HuH-7 (cell line): ENCODE measurements around the gene SUCO.
"Not testable (repeated sequence)": the region's sequence is repeated elsewhere in the genome, so short reads cannot be mapped to it uniquely, and the experiment has no call there.

ENCODE experiments used
- DNase-seq: peaks from one replicate; pipeline ENCODE4 v3.0.0; 2011; ENCODE audit warnings: low spot score

The SUCO gene

DNA sequence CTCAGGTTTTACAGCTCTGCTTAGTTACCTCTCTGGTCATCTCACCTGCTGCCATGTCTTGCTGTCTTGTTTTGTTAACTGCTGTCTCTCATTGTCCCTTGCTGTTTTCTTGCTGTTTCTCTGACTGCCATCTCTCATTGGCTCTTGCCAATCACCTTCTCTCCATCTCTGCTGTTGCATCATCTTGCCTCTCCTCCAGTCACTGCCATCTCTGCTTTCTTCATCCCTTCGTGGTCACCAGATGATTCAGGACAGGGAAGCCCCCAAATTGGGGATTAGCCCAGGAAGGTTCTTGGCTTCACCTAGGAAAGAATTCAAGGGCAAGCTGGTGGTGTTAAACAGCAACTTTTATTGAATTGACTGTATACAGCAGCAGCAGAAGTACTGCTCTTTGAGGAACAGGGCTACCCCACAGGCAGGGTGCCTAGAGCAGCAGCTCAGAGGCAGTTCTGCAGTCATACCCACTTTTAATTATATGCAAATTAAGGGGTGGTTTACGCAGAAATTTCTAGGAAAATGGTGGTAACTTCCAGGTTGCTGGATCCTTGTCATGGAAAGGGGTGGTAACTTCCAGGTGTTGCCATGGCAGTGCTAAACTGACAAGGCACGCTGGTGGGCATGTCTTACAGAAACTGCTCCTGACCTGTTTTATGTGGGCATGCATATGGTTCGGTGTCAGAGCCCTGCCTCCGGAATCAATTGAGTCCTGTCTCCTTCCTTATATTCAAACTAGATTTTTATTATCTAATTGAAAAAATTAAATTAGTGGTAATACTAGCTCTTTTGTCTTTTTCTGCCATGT is 33.4 kb downstream of the SUCO start:
- no peak for DNase-seq

DNA sequence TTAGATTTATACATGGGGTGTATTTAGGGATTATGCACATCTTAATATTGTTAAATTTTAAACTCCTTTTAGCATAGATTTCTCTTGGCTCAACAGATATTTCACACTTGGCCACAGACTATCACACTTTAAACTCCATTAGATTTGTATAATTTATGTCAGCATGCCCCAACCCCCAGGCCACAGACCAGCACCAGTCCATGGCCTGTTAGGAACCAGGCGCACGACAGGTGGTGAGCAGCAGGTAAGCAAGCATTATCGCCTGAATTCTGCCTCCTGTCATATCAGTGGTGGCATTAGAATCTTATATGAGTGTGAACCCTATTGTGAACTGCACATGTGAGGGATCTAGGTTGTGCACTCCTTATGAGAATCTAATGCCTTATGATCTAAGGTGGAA is 34.8 kb downstream of the SUCO start:
- no peak for DNase-seq

DNA sequence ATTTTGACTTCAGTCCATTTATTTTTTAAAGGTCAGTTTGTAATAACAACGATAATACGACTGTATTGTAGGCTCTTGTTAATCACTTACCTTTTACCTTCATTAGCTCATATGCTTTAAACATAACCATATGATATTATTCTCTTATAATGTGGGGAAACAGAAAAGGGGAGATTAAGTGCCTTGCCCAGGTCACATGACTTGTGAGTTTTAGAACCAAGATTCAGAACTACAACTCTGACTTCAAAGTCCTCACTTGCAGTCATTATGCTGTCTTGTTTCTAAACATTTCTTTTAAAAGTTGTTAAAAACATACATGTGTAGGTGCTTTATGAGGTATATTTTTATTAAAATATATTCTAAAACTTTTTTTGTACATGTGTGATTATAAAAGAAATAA is 41.1 kb downstream of the SUCO start:
- no peak for DNase-seq

DNA sequence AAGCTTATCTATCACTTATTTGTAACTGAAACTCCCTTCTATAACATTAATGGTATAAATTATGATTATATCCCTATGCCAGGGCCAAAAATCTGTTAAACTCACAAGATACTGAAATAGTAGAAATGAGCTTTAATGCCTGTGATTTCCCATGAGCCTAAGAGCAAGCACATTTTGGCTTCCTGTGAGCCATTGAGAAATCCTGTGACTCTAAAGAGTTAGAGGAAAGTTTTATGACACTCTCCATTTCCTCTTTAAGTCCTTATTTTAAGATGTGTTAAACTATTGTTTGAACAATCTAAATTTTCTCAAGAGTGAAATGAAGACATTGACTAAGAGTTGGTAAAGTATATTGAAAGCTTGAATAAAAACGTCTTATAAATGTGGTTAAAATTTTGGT is 45.6 kb downstream of the SUCO start:
- DNase-seq = no peak

DNA sequence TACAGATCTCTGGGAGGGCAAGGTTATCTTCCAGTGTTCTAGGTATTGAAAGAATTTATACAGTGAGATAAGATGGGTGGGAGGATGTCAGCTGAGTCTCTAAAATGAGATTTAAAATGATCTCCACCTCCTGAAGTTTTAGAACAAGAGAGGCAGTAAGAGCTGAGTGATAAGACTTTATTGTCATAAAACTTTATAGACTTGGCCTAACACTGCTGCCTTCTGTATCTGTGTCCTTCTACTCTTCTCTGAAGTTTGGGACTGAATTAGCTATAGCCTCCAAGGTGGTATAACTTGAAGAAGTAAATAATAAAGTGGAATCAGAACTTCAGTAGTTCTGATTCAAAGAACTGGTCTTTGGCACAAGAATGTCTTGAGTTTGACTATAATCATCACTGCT is 48.3 kb downstream of the SUCO start:
- no peak for DNase-seq

DNA sequence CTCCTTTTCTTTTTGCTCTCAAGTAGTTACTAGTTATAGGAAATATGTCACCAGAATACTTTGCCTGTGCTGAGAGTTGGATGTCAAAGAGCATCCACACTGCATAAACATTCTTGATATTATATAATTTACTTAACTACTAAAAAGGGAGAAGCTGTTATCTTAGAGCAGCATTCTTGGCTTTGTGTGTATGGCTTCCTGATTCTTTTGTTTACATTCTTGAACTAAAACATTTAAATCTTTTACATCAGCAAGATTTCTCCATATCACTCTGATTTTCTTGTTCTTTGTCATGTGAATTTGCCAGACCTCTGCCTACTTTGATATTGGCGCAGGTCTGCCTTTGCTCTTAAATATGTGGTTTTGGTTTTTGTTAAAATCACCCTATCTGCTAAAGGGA is 48.8 kb downstream of the SUCO start:
- no peak for DNase-seq

DNA sequence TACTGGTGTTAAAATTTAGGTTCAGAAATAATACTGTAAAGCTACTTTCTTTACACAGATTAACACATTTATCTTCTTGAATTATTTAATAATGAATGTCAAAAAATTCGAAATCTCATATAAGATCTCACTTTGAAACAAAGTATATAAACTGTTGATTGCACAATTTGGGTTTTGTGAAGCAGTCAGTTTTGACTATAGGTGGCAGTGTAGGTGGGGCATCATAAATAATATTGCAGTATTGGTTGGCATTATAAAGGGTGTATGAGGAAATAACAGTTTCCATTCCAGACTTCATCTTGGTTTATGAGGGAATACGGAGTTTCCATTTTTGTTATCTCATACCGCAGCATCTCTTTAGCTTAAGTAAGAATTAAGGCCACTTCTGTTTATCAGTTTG is 49.9 kb downstream of the SUCO start:
- no peak for DNase-seq

DNA sequence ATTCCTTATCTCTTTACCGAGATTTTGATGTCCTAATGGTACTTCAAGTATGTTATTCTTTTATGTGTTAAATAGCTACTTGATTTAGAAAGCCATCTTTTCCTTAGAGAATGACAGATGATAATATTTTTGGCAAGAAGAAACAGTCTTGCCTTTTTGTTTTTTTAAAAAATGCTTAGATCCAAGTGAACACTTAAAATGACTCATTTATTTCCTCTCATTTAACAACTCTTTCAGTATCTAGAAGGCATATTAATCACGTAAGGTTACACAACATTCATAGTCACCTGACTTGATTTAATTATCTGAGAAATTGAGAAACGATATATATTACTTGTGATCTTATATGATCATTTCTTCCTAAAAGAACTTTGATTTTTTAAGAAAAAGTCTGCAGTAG is 52.4 kb downstream of the SUCO start:
- DNase-seq = no peak

DNA sequence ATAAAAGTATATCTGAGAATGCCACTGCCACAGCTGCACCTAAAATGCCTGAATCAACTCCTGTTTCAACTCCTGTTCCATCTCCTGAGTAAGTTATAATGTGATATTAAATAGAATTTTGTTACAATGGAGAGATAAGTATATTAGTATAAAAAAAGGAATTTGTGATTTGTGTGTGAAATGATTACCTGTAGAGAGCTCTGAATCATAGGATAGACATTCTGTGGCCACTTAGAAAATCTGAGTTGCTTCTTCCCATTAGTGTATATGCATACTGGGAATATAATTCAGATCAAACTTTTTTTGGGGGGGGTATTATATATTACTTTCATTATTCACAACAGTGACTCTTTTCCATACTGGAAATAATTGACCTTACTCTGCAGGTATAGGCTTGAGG is 52.9 kb downstream of the SUCO start:
- no peak for DNase-seq

DNA sequence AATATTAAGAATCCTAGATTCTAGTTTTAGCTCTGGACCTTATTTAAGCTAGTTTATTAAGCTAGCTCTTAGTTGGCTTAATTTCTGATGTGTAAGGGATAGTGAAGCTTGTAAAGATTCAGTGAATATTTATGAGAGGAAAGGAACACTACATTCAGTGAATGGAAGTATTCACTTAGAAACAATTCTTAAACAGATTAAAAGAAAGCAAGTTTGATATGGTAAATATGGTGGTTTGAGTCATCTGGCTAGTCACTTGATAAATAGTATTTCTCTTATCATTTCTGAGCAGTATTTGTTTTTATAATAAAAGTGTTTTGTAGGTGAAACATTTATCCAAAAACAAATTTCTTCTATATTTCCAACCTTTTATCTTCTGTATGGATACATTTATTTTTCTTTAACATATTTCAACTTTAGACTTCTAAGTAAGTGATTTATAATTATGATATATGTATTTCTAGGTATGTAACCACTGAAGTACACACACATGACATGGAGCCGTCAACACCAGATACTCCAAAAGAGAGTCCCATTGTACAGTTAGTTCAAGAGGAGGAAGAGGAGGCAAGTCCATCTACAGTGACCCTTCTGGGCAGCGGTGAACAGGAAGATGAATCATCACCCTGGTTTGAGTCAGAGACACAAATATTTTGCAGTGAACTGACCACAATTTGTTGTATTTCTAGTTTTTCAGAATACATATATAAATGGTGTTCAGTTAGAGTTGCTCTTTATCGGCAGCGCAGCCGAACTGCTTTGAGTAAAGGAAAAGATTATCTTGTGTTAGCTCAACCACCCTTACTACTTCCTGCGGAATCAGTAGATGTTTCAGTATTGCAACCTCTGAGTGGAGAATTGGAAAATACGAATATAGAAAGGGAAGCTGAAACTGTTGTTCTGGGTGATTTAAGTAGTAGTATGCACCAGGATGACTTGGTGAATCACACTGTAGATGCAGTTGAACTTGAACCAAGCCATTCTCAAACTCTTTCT is 55.6 kb downstream of the SUCO start:
- no peak for DNase-seq

DNA sequence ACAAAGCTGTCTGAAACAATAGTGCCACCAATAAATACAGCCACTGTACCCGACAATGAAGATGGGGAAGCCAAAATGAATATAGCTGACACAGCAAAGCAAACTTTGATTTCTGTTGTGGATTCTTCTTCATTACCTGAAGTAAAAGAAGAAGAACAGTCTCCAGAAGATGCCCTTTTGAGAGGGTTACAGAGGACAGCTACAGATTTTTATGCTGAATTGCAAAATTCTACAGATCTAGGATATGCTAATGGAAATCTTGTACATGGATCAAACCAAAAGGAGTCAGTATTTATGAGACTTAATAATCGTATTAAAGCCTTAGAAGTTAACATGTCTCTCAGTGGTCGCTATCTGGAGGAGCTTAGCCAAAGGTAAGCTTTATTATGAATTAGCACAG is 56.6 kb downstream of the SUCO start:
- no peak for DNase-seq

DNA sequence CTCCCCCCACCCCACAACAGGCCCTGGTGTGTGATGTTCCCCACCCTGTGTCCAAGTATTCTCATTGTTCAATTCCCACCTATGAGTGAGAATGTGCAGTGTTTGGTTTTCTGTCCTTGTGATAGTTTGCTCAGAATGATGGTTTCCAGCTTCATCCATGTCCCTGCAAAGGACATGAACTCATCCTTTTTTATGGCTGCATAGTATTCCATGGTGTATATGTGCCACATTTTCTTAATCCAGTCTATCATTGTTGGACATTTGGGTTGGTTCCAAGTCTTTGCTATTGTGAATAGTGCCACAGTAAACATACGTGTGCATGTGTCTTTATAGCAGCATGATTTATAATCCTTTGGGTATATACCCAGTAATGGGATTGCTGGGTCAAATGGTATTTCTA is 58.5 kb downstream of the SUCO start:
- not testable (repeated sequence) for DNase-seq

DNA sequence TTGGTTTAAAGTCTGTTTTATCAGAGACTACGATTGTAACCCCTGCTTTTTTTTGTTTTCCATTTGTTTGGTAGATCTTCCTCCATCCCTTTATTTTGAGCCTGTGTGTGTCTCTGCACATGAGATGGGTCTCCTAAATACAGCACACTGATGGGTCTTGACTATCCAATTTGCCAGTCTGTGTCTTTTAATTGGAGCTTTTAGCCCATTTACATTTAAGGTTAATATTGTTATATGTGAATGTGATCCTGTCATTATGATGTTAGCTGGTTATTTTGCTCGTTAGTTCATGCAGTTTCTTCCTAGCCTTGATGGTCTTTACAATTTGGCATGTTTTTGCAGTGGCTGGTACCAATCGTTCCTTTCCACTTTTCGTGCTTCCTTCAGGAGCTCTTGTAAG is 62.1 kb downstream of the SUCO start:
- DNase-seq = not testable (repeated sequence)

DNA sequence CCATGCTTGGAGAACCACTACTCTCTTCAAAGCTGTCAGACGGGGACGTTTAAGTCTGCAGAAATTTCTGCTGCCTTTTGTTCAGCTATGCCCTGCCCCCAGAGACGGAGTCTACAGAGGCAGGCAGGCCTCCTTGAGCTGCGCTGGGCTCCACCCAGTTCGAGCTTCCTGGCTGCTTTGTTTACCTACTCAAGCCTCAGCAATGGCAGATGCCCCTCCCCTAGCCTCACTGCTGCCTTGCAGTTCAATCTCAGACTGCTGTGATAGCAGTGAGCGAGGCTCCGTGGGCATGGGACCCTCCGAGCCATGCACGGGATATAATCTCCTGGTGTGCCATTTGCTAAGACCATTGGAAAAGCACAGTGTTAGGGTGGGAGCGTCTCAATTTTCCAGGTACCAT is 63.8 kb downstream of the SUCO start:
- not testable (repeated sequence) for DNase-seq

DNA sequence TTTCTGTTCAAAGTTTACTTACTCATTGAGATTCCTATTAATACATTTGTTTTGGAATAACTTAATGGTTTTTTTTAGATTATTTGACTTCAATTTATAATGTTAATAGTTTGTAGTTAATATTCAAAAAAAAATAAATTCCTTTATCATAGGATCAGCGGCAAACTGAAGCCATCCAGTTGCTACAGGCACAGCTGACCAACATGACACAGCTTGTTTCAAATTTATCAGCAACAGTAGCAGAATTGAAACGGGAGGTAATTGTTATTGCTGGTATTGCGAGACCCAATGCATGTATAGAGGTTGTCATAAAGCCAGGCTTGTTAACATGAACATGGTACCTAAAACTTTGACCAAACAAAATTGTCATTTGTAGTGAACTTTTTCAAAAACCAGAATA is 67.0 kb downstream of the SUCO start:
- DNase-seq = no peak

DNA sequence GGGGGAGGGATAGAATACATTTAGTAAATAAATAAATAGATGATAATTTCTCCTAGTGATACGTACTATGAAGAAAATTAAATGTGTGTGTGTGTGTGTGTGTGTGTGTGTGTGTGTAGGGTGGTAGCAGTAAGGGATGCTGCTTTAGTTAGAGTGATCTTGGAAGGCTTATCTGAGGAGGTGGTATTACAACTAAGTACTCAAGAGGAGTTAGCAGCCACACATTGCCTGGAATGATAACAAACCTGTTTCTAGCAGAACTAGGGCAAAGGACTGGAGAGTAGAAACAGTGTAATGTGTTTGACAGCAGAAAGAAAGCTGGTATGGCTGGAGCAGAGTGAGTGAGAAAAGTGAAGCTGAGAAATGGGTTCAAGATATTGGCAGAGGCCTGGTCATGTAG is 67.7 kb downstream of the SUCO start:
- no peak for DNase-seq

DNA sequence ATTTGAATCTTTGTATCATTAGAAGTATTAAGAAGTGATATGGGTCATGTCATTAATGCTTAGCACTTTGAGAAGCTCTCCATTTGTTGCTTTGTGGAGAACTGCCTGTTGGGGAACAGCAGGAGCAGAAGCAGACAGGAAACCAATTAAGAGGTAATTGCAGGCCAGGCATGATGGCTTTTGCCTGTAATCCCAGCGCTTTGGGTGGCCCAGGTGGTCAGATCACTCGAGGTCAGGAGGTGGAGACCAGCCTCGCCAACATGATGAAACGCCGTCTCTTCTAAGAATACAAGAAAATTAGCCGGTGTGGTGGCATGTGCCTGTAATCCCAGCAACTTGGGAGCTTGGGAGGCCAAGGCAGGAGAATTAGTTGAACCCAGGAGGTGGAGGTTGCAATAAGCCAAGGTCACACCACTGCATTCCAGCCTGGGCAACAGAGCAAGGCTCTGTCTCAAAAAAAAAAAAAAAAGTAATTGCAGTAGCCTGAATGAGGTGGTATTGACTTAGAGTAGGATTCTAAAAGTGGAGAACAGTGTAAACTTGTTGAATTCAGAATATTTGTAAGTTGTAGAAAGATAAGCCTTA is 68.2 kb downstream of the SUCO start:
- DNase-seq = no peak

DNA sequence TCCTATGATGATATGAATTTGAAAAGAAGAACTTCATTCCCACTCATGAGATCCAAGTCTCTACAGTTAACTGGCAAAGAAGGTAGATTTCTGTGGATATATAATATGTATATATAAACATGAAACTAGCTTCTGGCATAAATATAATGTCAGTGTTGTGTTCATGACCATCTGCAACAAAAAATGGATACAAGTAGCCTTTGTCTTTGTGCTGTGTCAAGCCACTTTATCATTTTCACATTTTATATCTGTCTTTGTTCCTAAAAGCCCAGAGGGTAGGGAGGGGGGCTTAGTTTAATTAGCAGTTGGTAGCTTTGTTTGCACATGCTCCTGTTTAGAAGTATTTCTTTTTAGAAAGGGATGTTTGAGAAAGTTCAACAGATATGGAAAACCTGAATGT is 69.8 kb downstream of the SUCO start:
- no peak for DNase-seq

DNA sequence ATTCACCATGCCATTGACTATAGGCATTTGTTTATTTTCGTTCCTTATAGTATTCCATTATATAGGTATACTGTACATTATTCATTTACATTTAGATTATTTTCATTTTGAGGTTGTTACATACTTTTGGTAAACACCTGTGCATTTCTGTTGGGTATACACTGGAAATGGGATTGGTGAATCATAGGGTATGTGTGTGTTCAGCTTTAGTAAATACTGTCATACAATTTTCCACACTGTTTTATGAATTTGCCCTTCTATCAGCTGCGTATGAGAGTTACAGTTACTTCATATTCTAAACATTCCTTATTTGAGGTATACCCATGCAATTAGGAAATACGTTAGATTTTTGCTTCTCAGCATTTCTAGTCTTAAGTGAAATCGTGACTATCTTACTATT is 70.9 kb downstream of the SUCO start:
- no peak for DNase-seq

DNA sequence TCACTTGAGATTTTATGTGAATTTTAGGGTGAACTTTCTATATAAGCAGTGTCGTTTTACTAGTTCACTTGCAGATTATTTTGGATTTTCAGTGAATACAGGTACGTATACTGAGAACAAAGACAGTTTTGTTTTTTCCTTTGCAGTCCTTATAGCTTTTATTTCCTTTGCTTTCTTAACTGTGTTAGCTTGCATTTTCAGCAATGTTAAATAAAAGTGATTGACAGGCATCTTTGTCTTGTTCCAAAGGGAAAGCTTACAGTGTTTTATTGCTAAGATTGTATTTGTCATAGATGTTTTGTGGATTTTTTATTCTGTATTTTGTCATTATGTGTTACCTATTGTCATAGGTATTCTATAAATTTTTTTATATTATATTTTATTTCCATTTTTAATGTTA is 72.7 kb downstream of the SUCO start:
- DNase-seq = no peak

DNA sequence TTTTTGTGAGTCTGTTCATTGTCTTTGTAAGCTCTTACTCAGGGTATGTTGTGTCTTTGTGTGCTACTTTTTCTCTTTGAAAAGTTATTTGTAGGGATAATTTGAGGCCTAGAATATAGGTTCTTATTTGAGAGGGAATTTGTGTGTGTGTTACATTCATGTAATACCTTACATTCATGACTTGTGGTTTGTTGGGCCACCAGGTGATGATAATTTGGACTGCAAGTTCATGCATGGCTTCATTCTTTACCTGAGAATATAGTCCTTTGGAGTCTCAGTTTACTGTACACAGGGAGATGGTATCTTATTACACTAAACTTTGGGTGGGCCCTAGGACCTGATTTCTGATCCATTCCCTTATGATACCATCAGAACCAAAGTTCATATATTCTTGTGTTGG is 74.2 kb downstream of the SUCO start:
- DNase-seq = no peak

DNA sequence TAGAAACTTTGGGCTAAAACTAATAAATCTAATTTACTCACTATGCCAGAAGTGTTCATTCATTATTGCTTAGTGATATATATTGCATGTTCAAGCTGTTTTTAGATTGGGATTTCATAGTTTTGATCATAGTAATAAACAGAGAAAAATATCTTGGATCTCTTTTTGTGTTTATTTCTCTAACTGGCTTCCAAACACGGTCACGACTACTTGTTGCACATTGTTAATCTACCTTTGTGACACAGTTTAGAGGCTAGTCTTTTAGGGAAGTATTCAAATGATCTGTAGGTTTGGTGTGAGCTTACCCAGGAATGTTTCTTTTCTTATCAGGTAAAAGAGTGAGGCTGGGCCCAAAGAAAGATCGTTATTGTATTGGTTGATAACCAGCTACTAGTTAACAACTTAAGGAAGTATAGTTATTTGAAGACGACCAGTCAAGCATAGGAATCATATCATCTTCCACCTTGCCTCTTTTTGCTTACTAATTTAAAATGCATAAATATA is 75.2 kb downstream of the SUCO start:
- no peak for DNase-seq

DNA sequence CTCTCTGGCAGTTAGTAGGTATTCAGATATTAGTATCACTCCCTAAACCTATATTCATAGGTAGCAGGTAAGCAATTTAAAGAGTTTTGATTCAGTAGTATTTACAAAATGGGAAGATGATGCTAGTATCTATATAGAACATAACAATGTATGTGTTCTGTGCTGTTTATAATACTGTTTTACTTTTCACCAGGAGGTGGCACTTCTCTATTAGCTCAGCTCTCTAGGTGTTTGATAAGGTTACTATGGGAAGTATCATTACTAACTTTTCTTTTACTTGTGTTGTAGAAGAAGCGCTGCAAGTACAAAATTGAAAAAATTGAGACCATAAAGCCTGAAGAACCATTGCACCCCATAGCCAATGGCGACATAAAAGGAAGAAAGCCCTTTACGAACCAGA is 76.6 kb downstream of the SUCO start:
- DNase-seq = peak; percentile 2
